ENCODE data around the gene AOAH.

- TF ChIP-seq, protein P1, sequence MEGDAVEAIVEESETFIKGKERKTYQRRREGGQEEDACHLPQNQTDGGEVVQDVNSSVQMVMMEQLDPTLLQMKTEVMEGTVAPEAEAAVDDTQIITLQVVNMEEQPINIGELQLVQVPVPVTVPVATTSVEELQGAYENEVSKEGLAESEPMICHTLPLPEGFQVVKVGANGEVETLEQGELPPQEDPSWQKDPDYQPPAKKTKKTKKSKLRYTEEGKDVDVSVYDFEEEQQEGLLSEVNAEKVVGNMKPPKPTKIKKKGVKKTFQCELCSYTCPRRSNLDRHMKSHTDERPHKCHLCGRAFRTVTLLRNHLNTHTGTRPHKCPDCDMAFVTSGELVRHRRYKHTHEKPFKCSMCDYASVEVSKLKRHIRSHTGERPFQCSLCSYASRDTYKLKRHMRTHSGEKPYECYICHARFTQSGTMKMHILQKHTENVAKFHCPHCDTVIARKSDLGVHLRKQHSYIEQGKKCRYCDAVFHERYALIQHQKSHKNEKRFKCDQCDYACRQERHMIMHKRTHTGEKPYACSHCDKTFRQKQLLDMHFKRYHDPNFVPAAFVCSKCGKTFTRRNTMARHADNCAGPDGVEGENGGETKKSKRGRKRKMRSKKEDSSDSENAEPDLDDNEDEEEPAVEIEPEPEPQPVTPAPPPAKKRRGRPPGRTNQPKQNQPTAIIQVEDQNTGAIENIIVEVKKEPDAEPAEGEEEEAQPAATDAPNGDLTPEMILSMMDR (IDR thresholded peaks at IDR 0.05) = peak; percentile 69
- TF ChIP-seq EZH2 (IDR thresholded peaks at IDR 0.05) = no peak
Observed at GRCh38 chr7:36473454-36474282, 250.6 kb downstream of the AOAH start.

Measured in neural progenitor cell (in vitro differentiated cells).